Measurements from ENCODE around the gene ELP6.

The ELP6 gene

GRCh38 chr3:47455806-47456452 lies 57.6 kb downstream of the ELP6 start:
- no peak for DNase-seq

- DNase-seq = no peak
Measured at GRCh38 chr3:47452453-47453215, 60.9 kb downstream of the ELP6 start.

Measured in SW 1271 (cell line).